A673 (cell line): ENCODE measurements around the gene PSMA7. TPM values are rescaled to one million over a fixed set of nuclear protein-coding genes. Genes with fewer than 3 reads are reported as not detected.

ENCODE experiments used
- BruUV-seq: library from RNA; stranded (reverse); fragments of 400-500 nt; replicated peaks from 2 replicates; lab custom pipeline; 2021; lab: Mats Ljungman, UMichigan
- CTCF ChIA-PET: fragments of 300-600 bp; sonication (Branson Sonifier 250); formaldehyde crosslinking; loops from one replicate; lab custom pipeline; 2022; ENCODE audit warnings: antibody characterized with exemption; lab: Charles Lee
- POLR2A ChIA-PET: fragments of 300-600 bp; sonication (Branson Sonifier 250); formaldehyde crosslinking; loops from one replicate; lab custom pipeline; 2022; ENCODE audit warnings: antibody characterized with exemption; ENCODE audit not compliant: low non-redundant PET; lab: Charles Lee
- DNase-seq: peaks from one replicate; pipeline ENCODE4 v3.0.0-alpha.2; 2015; ENCODE audit warnings: low spot score
- H3K27ac ChIP-seq: fragments of 200-600 bp; sonication (generic); 2 replicates; pipeline ENCODE4 v1.5.1; 2016; ENCODE audit warnings: mixed run types, low read depth, mild to moderate bottlenecking, mixed read lengths, antibody characterized with exemption, low read length; ENCODE audit not compliant: poor library complexity, severe bottlenecking
- H3K27me3 ChIP-seq: fragments of 200-600 bp; sonication (generic); replicated peaks from 2 replicates; pipeline ENCODE4 v1.6.1; 2017; ENCODE audit warnings: mixed run types, low read depth, mild to moderate bottlenecking, mixed read lengths, antibody characterized with exemption, low read length; ENCODE audit not compliant: insufficient read depth, poor library complexity
- H3K36me3 ChIP-seq: fragments of 200-600 bp; sonication (generic); 2 replicates; pipeline ENCODE4 v1.6.1; 2016; ENCODE audit warnings: mixed run types, mild to moderate bottlenecking, mixed read lengths, antibody characterized with exemption, low read length; ENCODE audit not compliant: insufficient read depth, poor library complexity, severe bottlenecking
- H3K4me1 ChIP-seq: fragments of 200-600 bp; sonication (generic); 2 replicates; pipeline ENCODE4 v1.6.1; 2017; ENCODE audit warnings: mixed run types, mild to moderate bottlenecking, mixed read lengths, antibody characterized with exemption, low read length; ENCODE audit not compliant: insufficient read depth, poor library complexity, severe bottlenecking
- H3K4me3 ChIP-seq: fragments of 200-600 bp; sonication (generic); 2 replicates; pipeline ENCODE4 v1.5.1; 2016; ENCODE audit warnings: low read depth, mixed run types, mild to moderate bottlenecking, mixed read lengths, low read length; ENCODE audit not compliant: poor library complexity, severe bottlenecking
- H3K9me3 ChIP-seq: fragments of 200-600 bp; sonication (generic); 2 replicates; pipeline ENCODE4 v1.6.1; 2016; ENCODE audit warnings: mixed run types, low read depth, mild to moderate bottlenecking, mixed read lengths, antibody characterized with exemption, low read length; ENCODE audit not compliant: poor library complexity, severe bottlenecking
- CTCF ChIP-seq: fragments of 300-800, 200-600 bp; sonication (generic); conservative IDR thresholded peaks from 2 replicates; pipeline ENCODE4 v1.5.1; 2017; ENCODE audit warnings: low read depth, mild to moderate bottlenecking, antibody characterized with exemption, low read length, moderate library complexity, mixed read lengths
- EZH2 ChIP-seq: fragments of 200-600 bp; sonication (generic); IDR thresholded peaks from 2 replicates; pipeline ENCODE4 v1.6.1; 2017; ENCODE audit warnings: borderline replicate concordance, low read depth, mild to moderate bottlenecking, mixed read lengths, antibody characterized with exemption, low read length; ENCODE audit not compliant: poor library complexity, severe bottlenecking
- intact Hi-C: fragments of 100-400 bp; cut with micrococcal nuclease; formaldehyde crosslinking; loops from one replicate; pipeline ENCODE4 v1.10.0; 2022; ENCODE audit not compliant: unreplicated experiment
- total RNA-seq: library from RNA; stranded (reverse); gene quantifications from 2 replicates; pipeline ENCODE4 v1.2.3, GENCODE V29; 2021

Gene PSMA7
- total RNA-seq, 1 experiment from 2014 or later, result 593 TPM

GRCh38 chr20:62176866-62177265 lies 33.7 kb upstream of the PSMA7 start:
- Histone ChIP-seq H3K27me3 (no peaks in the 10 kb centered on the region), H3K27ac (no peak overlapping the region), H3K4me3 (no peak overlapping the region), H3K9me3 (no peaks in the 10 kb centered on the region), H3K36me3 (peaks cover 24% of the 10 kb centered on the region), H3K4me1 (peaks cover under 1% of the 10 kb centered on the region)
- no TSS peak for BruUV-seq
- TF ChIP-seq CTCF (no peak), EZH2 (no peak)
- POLR2A ChIA-PET, result interaction anchor here (0.7 kb wide), 1 partner anchor 184 kb away, joined by 3 read pairs; no protein-coding TSS in a partner anchor
- intact Hi-C loops, result no loop called here
- no peak for DNase-seq
- CTCF ChIA-PET, result no interaction called here

GRCh38 chr20:62175711-62176110 lies 32.5 kb upstream of the PSMA7 start:
- intact Hi-C loops, result no loop called here
- BruUV-seq, result no TSS peak
- CTCF ChIA-PET, result interaction anchor here (0.6 kb wide), 1 partner anchor 127 kb away, joined by 7 read pairs; no protein-coding TSS in a partner anchor

GRCh38 chr20:62174870-62175624 lies 31.9 kb upstream of the PSMA7 start:
- H3K27ac ChIP-seq, result no peak overlapping the region
- BruUV-seq, result no TSS peak
- H3K27me3 ChIP-seq, result no peaks in the 10 kb centered on the region
- DNase-seq, result no peak
- no peaks in the 10 kb centered on the region for H3K9me3 ChIP-seq
- H3K36me3 ChIP-seq, result peaks cover 17% of the 10 kb centered on the region
- CTCF ChIA-PET, result interaction anchor here (0.6 kb wide), 1 partner anchor 127 kb away, joined by 7 read pairs; no protein-coding TSS in a partner anchor
- H3K4me1 ChIP-seq, result no peaks in the 10 kb centered on the region
- POLR2A ChIA-PET, result no interaction called here
- intact Hi-C loops, result no loop called here
- no peak overlapping the region for H3K4me3 ChIP-seq
- TF ChIP-seq CTCF (no peak), EZH2 (no peak)

More at GRCh38 chr20:62175711-62176110, 32.5 kb upstream of the PSMA7 start:
- H3K4me1 ChIP-seq, result no peaks in the 10 kb centered on the region
- no peaks in the 10 kb centered on the region for H3K27me3 ChIP-seq
- no peak overlapping the region for H3K4me3 ChIP-seq
- H3K36me3 ChIP-seq, result peaks cover 17% of the 10 kb centered on the region
- no peak overlapping the region for H3K27ac ChIP-seq
- POLR2A ChIA-PET, result no interaction called here
- H3K9me3 ChIP-seq, result no peaks in the 10 kb centered on the region
- no peak for DNase-seq
- TF ChIP-seq EZH2 (no peak), CTCF (no peak)
